ENCODE results near the gene MYADML2. TPM values are rescaled to one million over a fixed set of nuclear protein-coding genes. Genes with fewer than 3 reads are reported as not detected.

MYADML2 gene
- total RNA-seq, 1 experiment from 2014 or later: not detected

GRCh38 chr17:81891303-81891552 is 55.8 kb downstream of the MYADML2 start:
- intact Hi-C loops (cut with micrococcal nuclease; ENCODE audit: unreplicated experiment): no loop called here
- CTCF ChIA-PET: no interaction called here
- TF ChIP-seq CTCF (conservative IDR thresholded peaks at IDR 0.05; ENCODE audit: low read depth, low read length): no peak
- no peak for TF ChIP-seq EZH2 (IDR thresholded peaks at IDR 0.05; ENCODE audit: borderline replicate concordance, low read depth, low read length, poor library complexity, severe bottlenecking)
- Histone ChIP-seq H3K9me3 (ENCODE audit: low read depth, low read length, poor library complexity, severe bottlenecking) (no peaks in the 10 kb centered on the region), H3K27ac (ENCODE audit: low read depth, low read length, poor library complexity, severe bottlenecking) (peak overlapping the region; percentile 98), H3K36me3 (ENCODE audit: insufficient read depth, low read length, poor library complexity, severe bottlenecking) (peaks cover 57% of the 10 kb centered on the region), H3K27me3 (replicated peaks; ENCODE audit: insufficient read depth, low read depth, low read length, poor library complexity) (no peaks in the 10 kb centered on the region), H3K4me3 (ENCODE audit: low read depth, low read length, poor library complexity, severe bottlenecking) (peak overlapping the region; percentile 80), H3K4me1 (ENCODE audit: insufficient read depth, low read length, poor library complexity, severe bottlenecking) (peaks cover 11% of the 10 kb centered on the region)
- BruUV-seq (replicated peaks): no TSS peak
- POLR2A ChIA-PET (ENCODE audit: low non-redundant PET): no interaction called here
- DNase-seq (ENCODE audit: low spot score): no peak

- H3K4me3 ChIP-seq (ENCODE audit: low read depth, low read length, poor library complexity, severe bottlenecking): peak overlapping the region; percentile 80
- no peaks in the 10 kb centered on the region for H3K9me3 ChIP-seq (ENCODE audit: low read depth, low read length, poor library complexity, severe bottlenecking)
- no peaks in the 10 kb centered on the region for H3K27me3 ChIP-seq (replicated peaks; ENCODE audit: insufficient read depth, low read depth, low read length, poor library complexity)
- ChIA-PET POLR2A (ENCODE audit: low non-redundant PET) (no interaction called here), CTCF (no interaction called here)
- peaks cover 57% of the 10 kb centered on the region for H3K36me3 ChIP-seq (ENCODE audit: insufficient read depth, low read length, poor library complexity, severe bottlenecking)
- peak overlapping the region; percentile 98 for H3K27ac ChIP-seq (ENCODE audit: low read depth, low read length, poor library complexity, severe bottlenecking)
- peaks cover 11% of the 10 kb centered on the region for H3K4me1 ChIP-seq (ENCODE audit: insufficient read depth, low read length, poor library complexity, severe bottlenecking)
- no peak for DNase-seq (ENCODE audit: low spot score)
- TF ChIP-seq EZH2 (IDR thresholded peaks at IDR 0.05; ENCODE audit: borderline replicate concordance, low read depth, low read length, poor library complexity, severe bottlenecking) (no peak), CTCF (conservative IDR thresholded peaks at IDR 0.05; ENCODE audit: low read depth, low read length) (no peak)
- no TSS peak for BruUV-seq (replicated peaks)
- intact Hi-C loops (cut with micrococcal nuclease; ENCODE audit: unreplicated experiment): no loop called here
These were observed 56.4 kb downstream of the MYADML2 start for GRCh38 chr17:81890447-81891302.

Other genes with a start within 250 kb of the MYADML2 start
- gene MRPL12, start 243.9 kb downstream of the MYADML2 start, total RNA-seq (2021): 184 and 186 TPM in 2 replicates
- gene SLC25A10, start 234.9 kb downstream of the MYADML2 start, total RNA-seq (2021): 46.8 and 56.2 TPM in 2 replicates
- gene GCGR, start 143.1 kb downstream of the MYADML2 start, total RNA-seq (2021): not detected in 2 replicates
- 126 and 130 TPM in 2 replicates for gene MCRIP1, start 113.9 kb downstream of the MYADML2 start, total RNA-seq (2021)
- not detected in 2 replicates for gene PPP1R27, start 112.2 kb downstream of the MYADML2 start, total RNA-seq (2021)
- 491 and 503 TPM in 2 replicates for gene P4HB, start 86.7 kb downstream of the MYADML2 start, total RNA-seq (2021)
- 568 and 667 TPM in 2 replicates for gene ARHGDIA, start 75.9 kb downstream of the MYADML2 start, total RNA-seq (2021)
- gene ALYREF, start 55.6 kb downstream of the MYADML2 start, total RNA-seq (2021): 251 and 258 TPM in 2 replicates
- 128 and 138 TPM in 2 replicates for gene ANAPC11, start 55.5 kb downstream of the MYADML2 start, total RNA-seq (2021)
- gene NPB, start 45.0 kb downstream of the MYADML2 start, total RNA-seq (2021): 0.75 and 0.87 TPM in 2 replicates
- gene PCYT2, start 35.8 kb downstream of the MYADML2 start, total RNA-seq (2021): 55.4 and 58.3 TPM in 2 replicates
- 34.8 and 36.6 TPM in 2 replicates for gene SIRT7, start 29.1 kb downstream of the MYADML2 start, total RNA-seq (2021)
- gene MAFG, start 19.5 kb downstream of the MYADML2 start, total RNA-seq (2021): 46.7 and 49.7 TPM in 2 replicates
- 75.5 and 108 TPM in 2 replicates for gene PYCR1, start 9.9 kb downstream of the MYADML2 start, total RNA-seq (2021)
- not detected in 2 replicates for gene NOTUM, start 14.0 kb upstream of the MYADML2 start, total RNA-seq (2021)
- gene ASPSCR1, start 30.4 kb upstream of the MYADML2 start, total RNA-seq (2021): 46.2 and 52.2 TPM in 2 replicates
- gene CENPX, start 75.6 kb upstream of the MYADML2 start, total RNA-seq (2021): 153 and 165 TPM in 2 replicates
- gene LRRC45, start 76.1 kb upstream of the MYADML2 start, total RNA-seq (2021): 34.3 and 37.8 TPM in 2 replicates
- 24.8 and 42.0 TPM in 2 replicates for gene RAC3, start 84.4 kb upstream of the MYADML2 start, total RNA-seq (2021)
- 140 and 191 TPM in 2 replicates for gene DCXR, start 90.5 kb upstream of the MYADML2 start, total RNA-seq (2021)
- 31.5 and 39.4 TPM in 2 replicates for gene RFNG, start 104.6 kb upstream of the MYADML2 start, total RNA-seq (2021)
- gene GPS1, start 104.7 kb upstream of the MYADML2 start, total RNA-seq (2021): 162 and 192 TPM in 2 replicates
- 139 and 143 TPM in 2 replicates for gene DUS1L, start 118.6 kb upstream of the MYADML2 start, total RNA-seq (2021)
- gene FASN, start 151.0 kb upstream of the MYADML2 start, total RNA-seq (2021): 591 and 676 TPM in 2 replicates